ENCODE data around the gene UNC80.

DNA sequence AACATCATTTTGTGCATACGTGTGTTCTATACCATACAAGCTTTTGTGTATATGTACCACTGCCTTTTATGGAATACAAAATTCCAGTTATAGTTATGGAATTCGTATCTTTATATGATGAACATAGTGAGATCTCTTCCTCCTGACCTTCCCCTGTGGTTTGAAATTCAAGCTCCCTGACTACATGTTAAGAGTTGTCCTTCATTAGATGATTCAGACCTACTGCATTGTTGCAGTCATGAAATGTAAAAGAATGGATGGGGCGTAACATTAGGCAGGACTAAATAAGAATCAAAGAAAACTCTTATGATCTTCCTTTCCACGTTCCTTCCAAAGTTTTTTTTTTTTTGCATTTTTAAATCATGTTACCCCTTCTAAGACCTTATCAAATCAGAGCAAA, 107.1 kb downstream of the UNC80 start:
- no peak for TF ChIP-seq POLR2AphosphoS5 (IDR thresholded peaks at IDR 0.05)
- TF ChIP-seq, protein P1, sequence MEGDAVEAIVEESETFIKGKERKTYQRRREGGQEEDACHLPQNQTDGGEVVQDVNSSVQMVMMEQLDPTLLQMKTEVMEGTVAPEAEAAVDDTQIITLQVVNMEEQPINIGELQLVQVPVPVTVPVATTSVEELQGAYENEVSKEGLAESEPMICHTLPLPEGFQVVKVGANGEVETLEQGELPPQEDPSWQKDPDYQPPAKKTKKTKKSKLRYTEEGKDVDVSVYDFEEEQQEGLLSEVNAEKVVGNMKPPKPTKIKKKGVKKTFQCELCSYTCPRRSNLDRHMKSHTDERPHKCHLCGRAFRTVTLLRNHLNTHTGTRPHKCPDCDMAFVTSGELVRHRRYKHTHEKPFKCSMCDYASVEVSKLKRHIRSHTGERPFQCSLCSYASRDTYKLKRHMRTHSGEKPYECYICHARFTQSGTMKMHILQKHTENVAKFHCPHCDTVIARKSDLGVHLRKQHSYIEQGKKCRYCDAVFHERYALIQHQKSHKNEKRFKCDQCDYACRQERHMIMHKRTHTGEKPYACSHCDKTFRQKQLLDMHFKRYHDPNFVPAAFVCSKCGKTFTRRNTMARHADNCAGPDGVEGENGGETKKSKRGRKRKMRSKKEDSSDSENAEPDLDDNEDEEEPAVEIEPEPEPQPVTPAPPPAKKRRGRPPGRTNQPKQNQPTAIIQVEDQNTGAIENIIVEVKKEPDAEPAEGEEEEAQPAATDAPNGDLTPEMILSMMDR (IDR thresholded peaks at IDR 0.05), result no peak
